Peyer's patch (tissue), 4 donors: ENCODE data around the gene MPPE1. TPM values are rescaled to one million over a fixed set of nuclear protein-coding genes. Genes with fewer than 3 reads are reported as not detected.

Experiments
- DNase-seq, 3 donors: peaks; one replicate each; pipeline ENCODE4 v3.0.0-alpha.2; 2017 to 2019
- H3K27ac ChIP-seq, 4 donors: fragments of 200-600 bp; sonication (generic); one replicate each; pipeline ENCODE4 v1.5.1; 2016 to 2019
- H3K27me3 ChIP-seq, 2 donors: fragments of 200-600 bp; sonication (generic); one replicate each; pipeline ENCODE4 v1.5.1; 2019
- H3K36me3 ChIP-seq, 3 donors: fragments of 200-600 bp; sonication (generic); one replicate each; pipeline ENCODE4 v1.5.1; 2016 to 2019
- H3K4me1 ChIP-seq, 4 donors: fragments of 200-600 bp; sonication (generic); one replicate each; pipeline ENCODE4 v1.5.1; 2016 to 2019
- H3K4me3 ChIP-seq, 4 donors: fragments of 200-600 bp; sonication (generic); 1 replicate in 3 of 4; 2 replicates in 1 of 4; pipeline ENCODE4 v1.5.1; 2016 to 2019; ENCODE audit warnings: mild to moderate bottlenecking in 1 of 4
- H3K9me3 ChIP-seq, 4 donors: fragments of 200-600 bp; sonication (generic); one replicate each; pipeline ENCODE4 v1.5.1; 2016 to 2019; ENCODE audit warnings: mild to moderate bottlenecking in 1 of 4
- CTCF ChIP-seq, 6 experiments: fragments of 450-650 bp in 4 of 6; fragments of 200-600 bp in 2 of 6; sonication (generic) in 1 of 6; IDR thresholded peaks; one replicate each; pipeline ENCODE4 v1.5.1; 2017 to 2019; ENCODE audit warnings: antibody characterized with exemption in 6 of 6, mild to moderate bottlenecking in 3 of 6, moderate library complexity in 1 of 6
- POLR2A ChIP-seq, 2 donors: fragments of 450-650 bp; IDR thresholded peaks; one replicate each; pipeline ENCODE4 v1.5.1; 2017; ENCODE audit warnings: antibody characterized with exemption in 2 of 2, mild to moderate bottlenecking in 2 of 2, moderate library complexity in 2 of 2
- total RNA-seq, 4 donors: library from RNA; depleted of rRNA; stranded (reverse); fragments of >200 nt; gene quantifications; one replicate each; pipeline ENCODE4 v1.1.0, GENCODE V29; 2016

Gene MPPE1
- total RNA-seq, 4 donors from 2014 or later, result 46.2 to 69.3 (median 63.4) TPM

GRCh38 chr18:11849841-11850634 lies 58.1 kb downstream of the MPPE1 start:
- Histone ChIP-seq H3K27ac (peak overlapping the region; percentile 89 to 94 (median 92)), H3K4me3 (peak overlapping the region; percentile 75 to 84 (median 80)), H3K36me3 (no peaks in the 10 kb centered on the region), H3K9me3 (no peaks in the 10 kb centered on the region), H3K4me1 (peaks cover 0 to 29% (median 12%) of the 10 kb centered on the region in 4 donors), H3K27me3 (no peaks in the 10 kb centered on the region)
- DNase-seq, result peak in 2 of 3 donors; percentile 47 to 78
- TF ChIP-seq POLR2A (IDR thresholded peaks at IDR 0.05) (peak in 1 of 2 donors; percentile 28), CTCF (IDR thresholded peaks at IDR 0.05) (no peak)

- Histone ChIP-seq H3K36me3 (no peaks in the 10 kb centered on the region), H3K27me3 (no peaks in the 10 kb centered on the region), H3K4me1 (peaks cover 0 to 23% (median 12%) of the 10 kb centered on the region in 4 donors), H3K4me3 (no peak overlapping the region), H3K9me3 (no peaks in the 10 kb centered on the region), H3K27ac (peak overlapping the region in 2 of 4 donors; percentile 93 to 94)
- TF ChIP-seq POLR2A (IDR thresholded peaks at IDR 0.05), result no peak
- DNase-seq, result peak in 1 of 3 donors; percentile 25
Measured at GRCh38 chr18:11849279-11849678, 58.8 kb downstream of the MPPE1 start.

DNA sequence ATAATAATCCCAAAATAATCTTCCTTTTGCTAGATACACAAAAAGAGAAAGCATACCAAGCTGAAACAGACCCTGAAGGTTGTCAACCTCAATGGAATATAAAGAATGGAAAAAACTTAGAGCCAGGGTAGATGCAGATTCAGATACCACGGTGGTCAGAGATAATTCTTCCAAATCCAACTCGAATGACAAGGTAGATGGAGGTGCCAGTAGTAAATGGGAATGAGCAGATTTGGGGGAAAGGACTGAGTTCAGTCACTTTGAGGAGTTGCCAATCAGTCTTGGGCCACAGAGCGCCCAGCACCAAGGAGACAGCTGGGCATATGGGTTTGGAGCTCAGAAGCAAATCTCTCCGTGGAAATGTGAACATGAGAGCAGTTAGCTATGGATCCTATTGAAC lies 60.3 kb downstream of the MPPE1 start:
- no peak for TF ChIP-seq POLR2A (IDR thresholded peaks at IDR 0.05)
- TF ChIP-seq CTCF (IDR thresholded peaks at IDR 0.05), result no peak
- H3K9me3 ChIP-seq, result no peaks in the 10 kb centered on the region
- H3K4me1 ChIP-seq, result peaks cover 0 to 10% (median 3%) of the 10 kb centered on the region in 4 donors
- H3K27ac ChIP-seq, result no peak overlapping the region
- no peaks in the 10 kb centered on the region for H3K36me3 ChIP-seq
- H3K27me3 ChIP-seq, result no peaks in the 10 kb centered on the region
- no peak overlapping the region for H3K4me3 ChIP-seq
- DNase-seq, result peak in 1 of 3 donors; percentile 15

GRCh38 chr18:11845654-11846053 lies 62.5 kb downstream of the MPPE1 start:
- no peaks in the 10 kb centered on the region for H3K9me3 ChIP-seq
- no peak for TF ChIP-seq CTCF (IDR thresholded peaks at IDR 0.05)
- TF ChIP-seq POLR2A (IDR thresholded peaks at IDR 0.05), result no peak
- no peak overlapping the region for H3K4me3 ChIP-seq
- no peak for DNase-seq
- H3K36me3 ChIP-seq, result no peaks in the 10 kb centered on the region
- H3K27me3 ChIP-seq, result no peaks in the 10 kb centered on the region
- peaks cover 0 to 5% (median 0%) of the 10 kb centered on the region in 4 donors for H3K4me1 ChIP-seq
- no peak overlapping the region for H3K27ac ChIP-seq

DNA sequence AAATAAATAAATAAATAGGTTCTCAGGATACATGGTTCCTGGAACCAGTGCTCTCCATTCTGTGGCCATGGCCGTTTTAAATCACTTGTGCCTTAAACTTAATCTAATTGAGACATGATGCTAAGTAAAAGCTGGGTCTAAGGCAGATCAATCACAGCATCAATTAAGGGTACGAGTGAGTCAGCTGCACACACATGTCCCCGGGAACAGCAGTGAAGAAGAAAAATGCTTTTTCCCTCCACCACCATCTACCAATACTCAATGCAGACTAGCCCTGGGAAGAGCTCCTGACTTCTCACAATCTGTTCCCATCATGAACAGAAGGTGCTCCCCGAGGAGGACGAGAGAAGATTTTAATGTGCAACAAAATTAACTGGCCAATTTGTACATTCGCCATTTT lies 63.7 kb downstream of the MPPE1 start:
- no peak for TF ChIP-seq POLR2A (IDR thresholded peaks at IDR 0.05)
- no peak for TF ChIP-seq CTCF (IDR thresholded peaks at IDR 0.05)
- no peak for DNase-seq

GRCh38 chr18:11842562-11842961 lies 65.6 kb downstream of the MPPE1 start:
- no peaks in the 10 kb centered on the region for H3K36me3 ChIP-seq
- H3K27ac ChIP-seq, result no peak overlapping the region
- H3K4me3 ChIP-seq, result no peak overlapping the region
- TF ChIP-seq POLR2A (IDR thresholded peaks at IDR 0.05), result no peak
- TF ChIP-seq CTCF (IDR thresholded peaks at IDR 0.05), result no peak
- no peaks in the 10 kb centered on the region for H3K9me3 ChIP-seq
- H3K4me1 ChIP-seq, result no peaks in the 10 kb centered on the region
- no peaks in the 10 kb centered on the region for H3K27me3 ChIP-seq
- no peak for DNase-seq

More for the DNA sequence above, 63.7 kb downstream of the MPPE1 start:
- no peak overlapping the region for H3K27ac ChIP-seq
- H3K4me3 ChIP-seq, result no peak overlapping the region
- no peaks in the 10 kb centered on the region for H3K9me3 ChIP-seq
- H3K36me3 ChIP-seq, result no peaks in the 10 kb centered on the region
- no peaks in the 10 kb centered on the region for H3K27me3 ChIP-seq
- H3K4me1 ChIP-seq, result no peaks in the 10 kb centered on the region
